HFF-Myc (cell line): ENCODE measurements around the gene TUBA8.
"Not testable (repeated sequence)": the region's sequence is repeated elsewhere in the genome, so short reads cannot be mapped to it uniquely, and the experiment has no call there.

ENCODE experiments used
- DNase-seq: peaks from one replicate; pipeline ENCODE4 v3.0.0-alpha.2; 2011; ENCODE audit warnings: low read depth; ENCODE audit errors: extremely low read depth
- H3K4me3 ChIP-seq: replicated peaks from 2 replicates; pipeline ENCODE4 v1.5.1; 2011; ENCODE audit warnings: low read depth, mild to moderate bottlenecking, control low read depth, low read length
- TF ChIP-seq, protein P1 (sequence below): IDR thresholded peaks from 2 replicates; pipeline ENCODE4 v1.5.1; 2012; ENCODE audit warnings: mild to moderate bottlenecking, low read depth, low read length, control low read depth; ENCODE audit errors: missing control alignments

Gene TUBA8

DNA sequence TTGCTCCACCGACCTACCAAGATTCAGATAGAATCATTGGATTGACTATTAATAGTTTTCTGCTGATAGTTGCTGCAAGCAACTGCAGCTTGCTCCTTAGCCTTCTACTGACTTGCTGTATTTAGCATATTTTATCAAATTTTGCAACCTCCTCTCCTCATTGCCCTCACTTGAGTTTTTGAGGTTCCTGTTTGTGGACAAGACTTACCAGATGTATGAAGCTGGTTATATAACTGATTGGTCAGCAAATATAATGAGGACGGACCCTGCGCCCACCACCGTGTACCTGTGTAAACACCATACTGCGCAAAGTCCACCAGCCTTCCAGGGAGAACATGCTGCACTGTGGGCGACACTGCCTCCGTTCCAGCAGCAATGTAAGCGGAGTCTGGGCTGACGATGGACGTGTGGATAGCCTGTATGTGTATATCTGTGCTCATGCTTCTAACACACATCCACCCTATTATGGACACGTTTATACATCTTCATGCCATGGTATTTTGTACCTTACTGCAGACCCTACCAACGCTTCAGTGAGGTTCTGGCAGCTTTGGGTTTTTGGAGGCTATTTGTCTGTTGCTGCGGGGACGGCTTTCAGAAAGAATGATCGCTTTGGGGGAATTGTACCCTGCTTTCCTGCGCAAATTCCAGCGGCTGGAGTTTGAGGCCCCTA, 37.8 kb downstream of the TUBA8 start:
- no peak overlapping the region for H3K4me3 ChIP-seq
- DNase-seq: no peak
- TF ChIP-seq, protein P1, sequence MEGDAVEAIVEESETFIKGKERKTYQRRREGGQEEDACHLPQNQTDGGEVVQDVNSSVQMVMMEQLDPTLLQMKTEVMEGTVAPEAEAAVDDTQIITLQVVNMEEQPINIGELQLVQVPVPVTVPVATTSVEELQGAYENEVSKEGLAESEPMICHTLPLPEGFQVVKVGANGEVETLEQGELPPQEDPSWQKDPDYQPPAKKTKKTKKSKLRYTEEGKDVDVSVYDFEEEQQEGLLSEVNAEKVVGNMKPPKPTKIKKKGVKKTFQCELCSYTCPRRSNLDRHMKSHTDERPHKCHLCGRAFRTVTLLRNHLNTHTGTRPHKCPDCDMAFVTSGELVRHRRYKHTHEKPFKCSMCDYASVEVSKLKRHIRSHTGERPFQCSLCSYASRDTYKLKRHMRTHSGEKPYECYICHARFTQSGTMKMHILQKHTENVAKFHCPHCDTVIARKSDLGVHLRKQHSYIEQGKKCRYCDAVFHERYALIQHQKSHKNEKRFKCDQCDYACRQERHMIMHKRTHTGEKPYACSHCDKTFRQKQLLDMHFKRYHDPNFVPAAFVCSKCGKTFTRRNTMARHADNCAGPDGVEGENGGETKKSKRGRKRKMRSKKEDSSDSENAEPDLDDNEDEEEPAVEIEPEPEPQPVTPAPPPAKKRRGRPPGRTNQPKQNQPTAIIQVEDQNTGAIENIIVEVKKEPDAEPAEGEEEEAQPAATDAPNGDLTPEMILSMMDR: no peak

DNA sequence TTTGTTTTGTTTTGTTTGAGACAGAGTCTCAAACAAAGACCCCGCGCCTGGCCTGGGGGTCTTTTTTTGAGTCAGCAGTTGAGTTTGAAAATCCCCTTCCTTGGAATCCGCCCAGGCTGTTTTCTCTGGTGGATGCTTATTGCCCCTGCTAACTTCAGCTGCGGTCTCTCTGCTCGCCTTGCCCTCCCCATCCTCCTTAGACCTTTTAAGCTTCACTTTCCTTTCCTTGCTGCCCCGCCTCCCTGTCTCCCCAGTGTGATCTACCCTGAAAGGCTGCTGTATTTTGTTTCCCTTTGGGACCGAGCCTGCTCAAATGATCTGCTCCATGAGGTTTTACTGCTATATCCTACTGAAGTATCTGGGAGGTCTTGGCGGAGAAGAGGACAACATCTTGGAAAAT, 41.9 kb downstream of the TUBA8 start:
- TF ChIP-seq, protein P1: no peak
- no peak for DNase-seq
- H3K4me3 ChIP-seq: no peak overlapping the region

DNA sequence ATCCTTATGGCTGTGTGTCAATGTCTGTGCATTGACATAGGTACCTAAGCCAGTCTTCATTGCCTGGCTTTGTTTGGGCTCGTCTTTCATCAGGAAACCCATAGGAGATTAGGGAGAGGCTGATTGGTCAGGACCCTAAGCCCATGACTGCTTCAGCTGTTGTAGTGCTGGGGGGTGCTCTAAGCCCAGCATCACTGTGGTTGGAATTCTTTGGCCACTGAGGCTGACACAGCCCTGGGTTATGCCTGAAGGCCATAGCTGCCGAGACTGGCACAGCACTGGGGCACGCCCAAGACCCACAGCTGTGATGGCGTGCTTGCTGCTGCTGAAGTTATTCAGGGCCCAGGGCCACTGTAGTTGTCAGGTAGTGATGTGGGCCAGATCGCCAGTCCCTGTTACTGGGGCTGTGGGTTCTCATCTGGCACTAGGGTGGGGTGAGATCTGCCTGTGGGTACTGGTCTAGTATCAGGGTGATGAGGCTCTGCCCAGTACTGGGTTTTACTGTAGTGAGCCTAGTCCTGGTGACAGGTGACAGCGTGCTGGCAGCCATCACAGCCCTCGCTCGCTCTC, 44.3 kb downstream of the TUBA8 start:
- H3K4me3 ChIP-seq: no peak overlapping the region
- TF ChIP-seq, protein P1: no peak
- DNase-seq: no peak

DNA sequence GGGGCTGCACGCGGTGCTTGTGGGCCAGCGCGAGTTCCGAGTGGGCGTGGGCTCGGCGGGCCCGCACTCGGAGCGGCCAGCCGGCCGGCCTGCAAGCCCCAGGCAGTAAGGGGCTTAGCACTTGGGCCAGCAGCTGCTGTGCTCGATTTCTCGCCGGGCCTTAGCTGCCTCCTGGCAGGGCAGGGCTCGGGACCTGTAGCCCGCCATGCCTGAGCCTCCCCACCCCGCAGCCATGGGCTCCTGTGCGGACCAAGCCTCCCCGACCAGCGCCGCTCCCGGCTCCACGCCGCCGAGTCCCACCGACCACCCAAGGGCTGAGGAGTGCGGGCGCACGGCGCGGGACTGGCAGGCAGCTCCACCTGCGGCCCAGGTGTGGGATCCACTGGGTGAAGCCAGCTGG, 44.9 kb downstream of the TUBA8 start:
- H3K4me3 ChIP-seq, DNase-seq: not testable (repeated sequence)

DNA sequence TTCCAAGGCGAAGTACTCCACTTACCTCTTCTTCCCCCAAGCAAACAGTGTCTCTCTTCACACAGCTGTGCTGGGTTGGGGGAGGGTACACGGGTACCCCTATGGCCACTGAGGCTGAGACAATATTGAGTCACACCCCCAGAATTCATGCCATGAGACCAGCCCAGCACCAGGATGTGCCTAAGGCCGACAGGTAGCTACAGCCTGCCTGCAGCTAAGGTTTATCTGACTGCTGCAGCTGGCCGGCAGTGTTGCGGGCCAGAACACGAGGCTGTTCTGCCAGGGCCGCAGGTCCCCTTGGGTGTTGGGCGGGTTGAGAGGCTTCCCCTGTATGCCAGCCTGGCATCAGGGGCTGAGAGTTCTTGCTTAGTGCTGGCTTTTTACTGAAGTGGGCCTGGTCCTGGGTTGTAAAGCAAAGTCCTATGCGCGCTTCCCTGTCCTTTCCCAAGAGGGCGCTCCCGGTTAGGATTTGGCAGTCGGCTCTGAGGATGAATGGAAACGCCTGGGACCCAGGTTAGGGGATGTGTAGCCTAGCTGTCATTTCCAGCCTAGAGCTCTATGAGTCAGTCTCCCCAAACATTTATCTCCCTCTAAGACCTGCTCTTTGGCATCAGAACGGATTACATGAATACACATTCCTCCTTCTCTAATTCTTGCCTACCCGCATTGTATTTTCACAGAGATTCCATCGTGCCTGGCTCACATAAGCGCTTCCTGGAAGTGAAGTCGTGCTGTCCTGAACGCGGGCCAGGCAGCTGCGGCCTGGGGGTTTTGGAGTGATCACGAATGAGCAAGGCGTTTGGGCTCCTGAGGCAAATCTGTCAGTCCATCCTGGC, 46.5 kb downstream of the TUBA8 start:
- TF ChIP-seq, protein P1: peak; percentile 86
- DNase-seq: peak; percentile 84
- no peak overlapping the region for H3K4me3 ChIP-seq

DNA sequence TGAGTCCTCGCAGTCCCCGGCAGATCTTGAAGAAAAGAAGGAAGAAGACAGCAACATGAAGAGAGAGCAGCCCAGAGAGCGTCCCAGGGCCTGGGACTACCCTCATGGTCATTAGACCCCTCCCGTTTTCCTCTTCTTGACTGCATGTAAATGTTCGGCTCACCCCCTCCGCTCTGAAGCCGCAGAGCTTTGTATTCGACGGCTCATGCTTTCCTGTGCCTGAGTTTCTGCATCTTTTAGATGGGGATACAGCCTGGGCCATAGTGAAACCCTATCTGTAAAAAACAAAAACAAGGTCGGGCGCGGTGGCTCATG, 47.1 kb downstream of the TUBA8 start:
- no peak overlapping the region for H3K4me3 ChIP-seq
- TF ChIP-seq, protein P1: no peak
- no peak for DNase-seq

DNA sequence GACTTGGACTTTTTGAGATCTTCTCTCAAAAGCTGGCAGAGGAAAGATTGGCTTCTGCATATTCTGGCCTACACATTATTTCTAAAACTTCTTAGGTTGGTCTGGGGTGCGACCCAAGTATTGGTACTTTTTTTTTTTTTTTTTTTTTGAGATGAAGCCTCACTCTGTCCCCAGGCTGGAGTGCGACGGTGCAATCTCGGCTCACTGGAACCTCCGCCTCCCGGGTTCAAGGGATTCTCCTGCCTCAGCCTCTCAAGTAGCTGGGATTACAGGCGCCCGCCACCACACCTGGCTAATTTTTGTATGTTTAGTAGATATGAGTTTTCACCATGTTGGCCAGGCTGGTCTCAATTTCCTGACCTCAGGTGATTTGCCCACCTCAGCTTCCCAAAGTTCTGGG, 50.0 kb downstream of the TUBA8 start:
- not testable (repeated sequence) for H3K4me3 ChIP-seq, DNase-seq

DNA sequence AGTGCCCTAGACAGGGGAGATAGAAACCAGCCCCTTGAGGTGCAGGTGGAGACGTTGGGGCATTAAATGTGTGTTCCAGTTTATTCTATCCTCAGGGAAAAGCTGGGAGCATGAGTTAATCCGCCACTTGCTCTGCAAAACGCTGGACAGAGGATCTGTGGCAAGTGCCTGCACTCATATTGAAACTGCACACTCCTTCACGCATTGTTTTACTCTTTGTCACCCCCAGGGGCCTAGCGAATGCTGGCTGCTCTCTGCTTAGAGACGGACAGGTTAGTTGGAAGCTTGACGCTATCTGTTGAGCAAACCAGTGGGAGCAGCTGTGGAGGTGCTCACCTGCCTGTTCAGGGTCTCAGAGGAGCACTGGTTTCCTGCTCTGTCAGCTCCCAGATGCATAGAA, 53.2 kb downstream of the TUBA8 start:
- not testable (repeated sequence) for DNase-seq, H3K4me3 ChIP-seq

DNA sequence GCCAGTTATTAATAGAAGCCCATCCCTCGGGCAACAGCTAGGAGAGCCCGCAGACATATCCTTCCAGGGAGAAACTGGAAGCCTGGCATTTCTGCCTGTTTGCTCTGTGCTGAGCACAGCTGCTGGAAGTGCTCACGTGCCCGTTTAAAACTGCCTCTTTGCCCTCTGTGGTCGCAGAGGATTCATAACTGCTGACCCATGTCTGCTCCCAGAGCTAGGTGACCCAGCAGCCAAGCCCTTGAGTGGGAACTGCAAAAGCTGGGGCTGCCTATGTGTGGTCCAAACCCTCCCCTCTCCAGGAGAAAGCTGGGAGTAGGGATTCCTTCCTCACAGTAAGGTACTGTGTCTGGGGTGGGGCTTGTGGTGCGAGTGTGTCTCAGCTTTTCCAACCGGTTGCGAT, 54.0 kb downstream of the TUBA8 start:
- not testable (repeated sequence) for H3K4me3 ChIP-seq, DNase-seq

DNA sequence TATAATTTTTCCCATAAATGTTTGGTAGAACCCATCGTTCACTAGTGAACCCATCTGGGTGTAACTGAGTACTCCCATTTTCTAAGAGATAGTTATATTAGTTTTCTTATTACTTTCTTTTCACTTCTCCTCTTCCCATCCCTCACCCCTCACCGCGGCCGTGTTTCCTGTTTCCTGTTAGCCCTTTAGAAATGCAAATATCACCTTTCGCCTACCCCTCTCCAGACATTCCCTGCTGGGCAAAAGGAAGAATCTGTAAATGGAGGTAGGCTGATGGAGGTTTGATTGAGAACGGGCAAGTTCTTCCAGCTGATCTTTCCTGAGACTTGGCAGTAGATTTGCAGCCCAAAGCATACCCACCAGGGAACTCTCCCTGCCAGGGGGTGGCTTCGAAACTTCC, 54.7 kb downstream of the TUBA8 start:
- not testable (repeated sequence) for H3K4me3 ChIP-seq, DNase-seq

DNA sequence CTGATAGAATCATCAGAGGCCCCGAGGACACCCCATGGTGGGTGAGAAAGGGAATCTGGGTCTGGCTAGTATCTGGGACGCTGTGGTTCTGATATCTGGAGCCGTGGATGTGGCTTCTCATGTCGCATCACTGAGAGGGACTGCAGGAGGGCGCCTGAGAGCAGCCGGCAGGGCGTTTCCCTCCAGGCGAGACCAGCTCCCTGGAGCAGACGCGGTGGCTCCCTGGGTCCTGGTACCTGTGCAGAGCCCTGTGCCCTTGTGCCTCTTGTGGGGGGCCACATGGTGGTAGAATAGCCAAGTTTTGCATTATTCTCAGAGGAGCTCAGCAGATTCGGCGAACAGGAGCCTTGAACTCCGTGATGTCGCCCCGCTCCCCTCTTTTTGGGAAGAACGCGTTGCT, 59.7 kb downstream of the TUBA8 start:
- H3K4me3 ChIP-seq, DNase-seq: not testable (repeated sequence)

DNA sequence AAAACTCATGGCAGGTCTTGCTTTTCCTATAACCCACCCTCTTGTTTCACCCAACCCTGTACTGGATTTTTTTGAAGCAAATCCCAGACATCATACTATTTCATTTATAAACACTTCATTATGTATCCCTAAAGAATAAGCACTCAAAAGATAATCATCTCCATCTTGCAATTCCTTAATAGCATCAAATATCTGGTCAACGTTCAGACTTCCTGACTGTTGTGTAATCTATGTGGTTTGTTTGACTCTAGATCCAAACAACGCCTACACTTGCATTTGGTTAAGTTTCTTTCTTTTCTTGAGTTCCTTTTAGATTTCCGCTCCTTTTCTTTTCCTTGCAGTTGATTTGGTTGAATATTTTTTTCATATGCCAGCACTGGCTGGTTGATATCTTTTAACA, 61.6 kb downstream of the TUBA8 start:
- not testable (repeated sequence) for DNase-seq

DNA sequence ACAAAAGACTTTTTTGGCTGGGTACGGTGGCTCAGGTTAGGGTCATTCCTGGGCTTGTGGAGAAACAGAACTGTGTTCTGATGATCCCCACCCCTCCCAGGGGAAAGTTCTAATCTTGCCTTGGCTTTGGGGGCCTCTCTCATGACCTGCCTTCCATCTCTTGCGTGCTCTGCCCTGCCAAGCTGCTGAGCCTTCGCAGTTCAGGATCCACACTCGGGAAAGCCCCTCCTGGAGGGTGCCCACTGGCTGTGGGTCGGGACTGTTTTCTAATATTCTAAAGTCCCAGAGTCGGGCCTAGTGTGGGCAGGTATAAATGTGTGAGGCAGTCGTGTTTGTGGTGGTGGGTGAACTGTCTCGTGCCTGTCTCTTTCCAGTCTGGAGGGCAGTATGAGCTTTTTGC, 62.2 kb downstream of the TUBA8 start:
- H3K4me3 ChIP-seq, DNase-seq: not testable (repeated sequence)

More for the DNA sequence above, 61.6 kb downstream of the TUBA8 start:
- H3K4me3 ChIP-seq: not testable (repeated sequence)
